Epithelial cell of proximal tubule (primary cell): ENCODE results near the gene ACOT9. TPM values are rescaled to one million over a fixed set of nuclear protein-coding genes. Genes with fewer than 3 reads are reported as not detected.
"Not testable (repeated sequence)": the region's sequence is repeated elsewhere in the genome, so short reads cannot be mapped to it uniquely, and the experiment has no call there.

Experiments
- DNase-seq: peaks from one replicate; pipeline ENCODE4 v3.0.0-alpha.2; 2011; ENCODE audit warnings: low read depth
- H3K4me3 ChIP-seq: 2 replicates; pipeline ENCODE4 v1.5.1; 2011; ENCODE audit warnings: low read depth, mild to moderate bottlenecking, low read length
- CTCF ChIP-seq: conservative IDR thresholded peaks from 2 replicates; pipeline ENCODE4 v1.5.1; 2012; ENCODE audit warnings: low read depth, mild to moderate bottlenecking, low read length
- total RNA-seq: library from RNA; depleted of rRNA; stranded (reverse); fragments of >200 nt; gene quantifications from 2 replicates; pipeline ENCODE4 v1.2.3, GENCODE V29; 2015

The ACOT9 gene
- total RNA-seq, 1 donor from 2014 or later, result 56.3 TPM

GRCh38 chrX:23779025-23779424 is 35.9 kb upstream of the ACOT9 start:
- TF ChIP-seq CTCF, result no peak
- no peak overlapping the region for H3K4me3 ChIP-seq
- DNase-seq, result no peak

GRCh38 chrX:23776363-23776762 is 33.3 kb upstream of the ACOT9 start:
- no peak for TF ChIP-seq CTCF
- DNase-seq, result no peak
- H3K4me3 ChIP-seq, result no peak overlapping the region

- no peak overlapping the region for H3K4me3 ChIP-seq
- no peak for TF ChIP-seq CTCF
- DNase-seq, result no peak
Measured at GRCh38 chrX:23773601-23774175, 30.6 kb upstream of the ACOT9 start.

GRCh38 chrX:23771086-23771485 is 28.0 kb upstream of the ACOT9 start:
- DNase-seq, H3K4me3 ChIP-seq: not testable (repeated sequence)

- no peak for DNase-seq
- TF ChIP-seq CTCF, result no peak
- no peak overlapping the region for H3K4me3 ChIP-seq
Measured at GRCh38 chrX:23770142-23770541, 27.1 kb upstream of the ACOT9 start.

GRCh38 chrX:23766650-23767551 is 23.8 kb upstream of the ACOT9 start:
- no peak for DNase-seq
- no peak for TF ChIP-seq CTCF
- H3K4me3 ChIP-seq, result peak overlapping the region; percentile 42

GRCh38 chrX:23765868-23766267 is 22.8 kb upstream of the ACOT9 start:
- no peak overlapping the region for H3K4me3 ChIP-seq
- TF ChIP-seq CTCF, result no peak
- no peak for DNase-seq
